IMR-90 (cell line): ENCODE data around the gene NLGN2. TPM values are rescaled to one million over a fixed set of nuclear protein-coding genes. Genes with fewer than 3 reads are reported as not detected.

Experiments used
- ATAC-seq: fragments of 200-7000 bp; cut with Tn5 transposase; 2 replicates; pipeline ENCODE4 v1.9.1; 2020; ENCODE audit warnings: low read depth, mild to moderate bottlenecking, moderate library complexity
- BruUV-seq: library from RNA; stranded (reverse); fragments of 400-500 nt; replicated peaks from 2 replicates; lab custom pipeline; 2021; lab: Mats Ljungman, UMichigan
- CTCF ChIA-PET: fragments of 300-600 bp; formaldehyde crosslinking; extraction: SDS; loops from one replicate; lab custom pipeline; 2021; ENCODE audit warnings: antibody characterized with exemption; lab: Yijun Ruan, JAX
- POLR2A ChIA-PET: fragments of 300-600 bp; sonication (Branson Sonifier 250); formaldehyde crosslinking; loops from one replicate; lab custom pipeline; 2022; ENCODE audit warnings: antibody characterized with exemption; ENCODE audit not compliant: unreplicated experiment; lab: Charles Lee
- DNase-seq: peaks from one replicate; pipeline ENCODE4 v3.0.0; 2013
- H2AFZ ChIP-seq: replicated peaks from 2 replicates; pipeline ENCODE3; 2013; ENCODE audit warnings: low read length, mild to moderate bottlenecking; ENCODE audit not compliant: poor library complexity
- H2AK5ac ChIP-seq: 2 replicates; pipeline ENCODE4 v1.6.1; 2013; ENCODE audit warnings: low read depth, low read length, inconsistent platforms
- H2AK9ac ChIP-seq: replicated peaks from 2 replicates; pipeline ENCODE3; 2013; ENCODE audit warnings: mild to moderate bottlenecking, low read depth, low read length, moderate library complexity; ENCODE audit not compliant: poor library complexity
- H2BK120ac ChIP-seq: 2 replicates; pipeline ENCODE4 v1.6.1; 2013; ENCODE audit warnings: low read depth, low read length, inconsistent platforms
- H2BK15ac ChIP-seq: 3 replicates; pipeline ENCODE4 v1.6.1; 2013; ENCODE audit warnings: low read depth, low read length, inconsistent platforms
- H2BK20ac ChIP-seq: 2 replicates; pipeline ENCODE4 v1.6.1; 2013; ENCODE audit warnings: low read depth, mild to moderate bottlenecking, inconsistent platforms, low read length, moderate library complexity
- H2BK5ac ChIP-seq: 2 replicates; pipeline ENCODE4 v1.6.1; 2013; ENCODE audit warnings: mild to moderate bottlenecking, low read depth, low read length, inconsistent platforms; ENCODE audit not compliant: poor library complexity, severe bottlenecking
- H3K14ac ChIP-seq: replicated peaks from 2 replicates; pipeline ENCODE4 v1.6.1; 2013; ENCODE audit warnings: low read depth, low read length, inconsistent platforms
- H3K18ac ChIP-seq: 2 replicates; pipeline ENCODE4 v1.6.1; 2013; ENCODE audit warnings: low read depth, low read length, control low read depth
- H3K23ac ChIP-seq: 2 replicates; pipeline ENCODE4 v1.6.1; 2013; ENCODE audit warnings: low read depth, low read length, inconsistent platforms
- H3K27ac ChIP-seq: 2 replicates; pipeline ENCODE4 v1.5.1; 2013; ENCODE audit warnings: mild to moderate bottlenecking, control low read depth, low read length; ENCODE audit not compliant: insufficient read depth
- H3K27me3 ChIP-seq: 2 replicates; pipeline ENCODE4 v1.6.1; 2013; ENCODE audit warnings: low read length; ENCODE audit not compliant: control insufficient read depth, insufficient read depth
- H3K36me3 ChIP-seq: 2 replicates; pipeline ENCODE4 v1.6.1; 2013; ENCODE audit warnings: low read length, mixed read lengths; ENCODE audit not compliant: control insufficient read depth, insufficient read depth
- H3K4ac ChIP-seq: 2 replicates; pipeline ENCODE4 v1.6.1; 2013; ENCODE audit warnings: low read depth, low read length, inconsistent platforms
- H3K4me1 ChIP-seq: 2 replicates; pipeline ENCODE4 v1.6.1; 2013; ENCODE audit warnings: low read length, mixed read lengths; ENCODE audit not compliant: control insufficient read depth, insufficient read depth
- H3K4me2 ChIP-seq: 2 replicates; pipeline ENCODE4 v1.6.1; 2013; ENCODE audit warnings: low read depth, mild to moderate bottlenecking, control low read depth, low read length, moderate library complexity
- H3K4me3 ChIP-seq: 2 replicates; pipeline ENCODE4 v1.5.1; 2013; ENCODE audit warnings: low read depth, mild to moderate bottlenecking, control low read depth, low read length, moderate library complexity; ENCODE audit not compliant: insufficient read depth
- H3K56ac ChIP-seq: 2 replicates; pipeline ENCODE4 v1.6.1; 2013; ENCODE audit warnings: low read length, inconsistent platforms; ENCODE audit not compliant: insufficient read depth; ENCODE audit errors: extremely low read depth
- H3K79me1 ChIP-seq, 2 experiments: 2 replicates each; pipeline ENCODE4 v1.6.1; 2013; ENCODE audit warnings: low read length in 2 of 2, inconsistent platforms in 1 of 2, low read depth in 1 of 2
- H3K9ac ChIP-seq: 2 replicates; pipeline ENCODE4 v1.6.1; 2013; ENCODE audit warnings: low read depth, low read length, control low read depth
- H3K9me1 ChIP-seq: 2 replicates; pipeline ENCODE4 v1.6.1; 2013; ENCODE audit warnings: low read length, inconsistent platforms; ENCODE audit not compliant: insufficient read depth
- H3K9me3 ChIP-seq: 2 replicates; pipeline ENCODE4 v1.6.1; 2013; ENCODE audit warnings: low read length; ENCODE audit not compliant: control insufficient read depth, insufficient read depth
- H4K20me1 ChIP-seq: 2 replicates; pipeline ENCODE4 v1.6.1; 2013; ENCODE audit warnings: low read length, inconsistent platforms; ENCODE audit not compliant: insufficient read depth
- H4K5ac ChIP-seq: 2 replicates; pipeline ENCODE4 v1.6.1; 2013; ENCODE audit warnings: mild to moderate bottlenecking, low read depth, low read length, control low read depth
- H4K8ac ChIP-seq, 2 experiments: 2 replicates each; pipeline ENCODE4 v1.6.1; 2013; ENCODE audit warnings: low read depth in 2 of 2, low read length in 2 of 2, control low read depth in 1 of 2, inconsistent platforms in 1 of 2
- H4K91ac ChIP-seq: 2 replicates; pipeline ENCODE4 v1.6.1; 2013; ENCODE audit warnings: low read depth, low read length, inconsistent platforms; ENCODE audit not compliant: insufficient read depth
- BHLHE40 ChIP-seq: fragments of 150-350 bp; IDR thresholded peaks from 2 replicates; pipeline ENCODE4 v1.6.1; 2016; ENCODE audit warnings: mild to moderate bottlenecking, low read depth, low read length
- CEBPB ChIP-seq: IDR thresholded peaks from 2 replicates; pipeline ENCODE4 v1.6.1; 2012; ENCODE audit warnings: low read depth, low read length, improper control_type of control experiment
- CHD1 ChIP-seq: IDR thresholded peaks from 2 replicates; pipeline ENCODE4 v1.6.1; 2012; ENCODE audit warnings: low read depth, low read length, improper control_type of control experiment
- MAFK ChIP-seq: IDR thresholded peaks from 2 replicates; pipeline ENCODE4 v1.6.1; 2012; ENCODE audit warnings: low read depth, low read length, improper control_type of control experiment
- MAZ ChIP-seq: IDR thresholded peaks from 2 replicates; pipeline ENCODE4 v1.6.1; 2012; ENCODE audit warnings: low read depth, mild to moderate bottlenecking, low read length, improper control_type of control experiment, moderate library complexity, borderline replicate concordance
- MXI1 ChIP-seq: IDR thresholded peaks from 2 replicates; pipeline ENCODE4 v1.6.1; 2012; ENCODE audit warnings: low read depth, mild to moderate bottlenecking, low read length, moderate library complexity, borderline replicate concordance
- POLR2A ChIP-seq: IDR thresholded peaks from 2 replicates; pipeline ENCODE4 v1.6.1; 2012; ENCODE audit warnings: mild to moderate bottlenecking, low read depth, low read length
- RAD21 ChIP-seq: IDR thresholded peaks from 2 replicates; pipeline ENCODE4 v1.6.1; 2012; ENCODE audit warnings: low read length, improper control_type of control experiment
- RCOR1 ChIP-seq: IDR thresholded peaks from 2 replicates; pipeline ENCODE4 v1.6.1; 2012; ENCODE audit warnings: mild to moderate bottlenecking, low read length, improper control_type of control experiment; ENCODE audit not compliant: insufficient replicate concordance
- RFX5 ChIP-seq: IDR thresholded peaks from 2 replicates; pipeline ENCODE4 v1.8.0; 2012; ENCODE audit warnings: low read depth, mild to moderate bottlenecking, low read length, moderate library complexity
- SMC3 ChIP-seq: fragments of 150-350 bp; IDR thresholded peaks from 2 replicates; pipeline ENCODE4 v1.6.1; 2016; ENCODE audit warnings: low read depth, mild to moderate bottlenecking, antibody characterized with exemption, low read length, moderate library complexity
- WGBS, 2 experiments: methylation state at CpG; one replicate each; pipeline versions ENCODE4 v1.1.5 to v1.1.7; 2013; ENCODE audit warnings: missing lambda C conversion rate in 2 of 2; ENCODE audit not compliant: insufficient read length in 1 of 2; ENCODE audit errors: extremely low coverage in 2 of 2; 5-methylcytosine and 5-hydroxymethylcytosine counted together
- dilution Hi-C: fragments of 300-500 bp; cut with HindIII; formaldehyde crosslinking; loops from one replicate; pipeline ENCODE4 v1.14.3; 2018; ENCODE audit warnings: low sequenced_read_pairs; ENCODE audit not compliant: unreplicated experiment
- in situ Hi-C: fragments of 300-500 bp; cut with MboI; formaldehyde crosslinking; loops from 3 replicates; pipeline ENCODE4 v1.14.3; 2019; ENCODE audit warnings: low sequenced_read_pairs, inconsistent platforms, mixed read lengths
- intact Hi-C: fragments of 100-400 bp; cut with micrococcal nuclease; formaldehyde crosslinking; loops from 2 replicates; pipeline ENCODE4 v1.10.0; 2022
- polyA plus RNA-seq, 3 experiments: library from polyadenylated mRNA; depleted of rRNA; stranded (reverse); fragments of >200 nt; gene quantifications; 2 replicates each; pipeline ENCODE4 v1.2.3, GENCODE V29; 2012; ENCODE audit warnings: low replicate concordance in 1 of 3
- total RNA-seq: library from RNA; depleted of rRNA; stranded (reverse); fragments of >200 nt; gene quantifications from 2 replicates; pipeline ENCODE4 v1.2.3, GENCODE V29; 2012
- TF ChIP-seq, protein P1 (sequence below): conservative IDR thresholded peaks from 2 replicates; pipeline ENCODE4 v1.5.1; 2012; ENCODE audit warnings: mild to moderate bottlenecking, low read depth, low read length, improper control_type of control experiment

Gene NLGN2
- total and polyA plus RNA-seq, 2 of the 4 experiments (the other 2 are of a cell fraction), result 1.8 to 38.1 TPM

DNA sequence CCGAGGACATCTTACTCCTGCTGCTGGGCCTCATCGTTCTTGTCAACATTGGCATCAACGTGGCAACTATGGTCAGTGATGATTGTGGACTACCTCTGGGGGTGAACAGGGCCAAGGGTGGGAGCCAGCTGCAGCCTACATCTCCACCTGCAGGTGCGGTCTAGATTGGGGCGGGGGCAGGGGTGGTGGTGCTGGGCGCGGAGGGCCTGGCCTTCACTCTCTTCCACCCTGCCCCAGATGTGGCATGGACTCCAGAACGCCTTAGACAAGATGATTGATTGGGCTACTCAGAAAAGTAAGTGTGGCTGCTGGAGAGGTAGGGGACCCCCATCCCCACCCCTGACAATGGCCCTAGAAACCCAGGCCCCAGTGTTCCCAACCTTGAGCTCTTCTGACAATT lies 18.1 kb downstream of the NLGN2 start:
- Histone ChIP-seq H4K5ac (no peak overlapping the region), H3K4me1 (no peaks in the 10 kb centered on the region), H2AK9ac (no peak overlapping the region), H2BK15ac (no peak overlapping the region), H4K8ac (no peak overlapping the region), H3K9me3 (no peaks in the 10 kb centered on the region), H2BK5ac (no peak overlapping the region), H3K18ac (no peak overlapping the region), H3K23ac (no peak overlapping the region), H3K27ac (no peak overlapping the region), H3K14ac (no peak overlapping the region), H3K4me2 (no peak overlapping the region), H3K9me1 (0 out of 2 replicates have a peak, but pooled peaks cover 3% of the 10 kb centered on the region), H3K79me1 (no peaks in the 10 kb centered on the region), H4K91ac (no peak overlapping the region), H3K36me3 (no peaks in the 10 kb centered on the region), H4K20me1 (no peaks in the 10 kb centered on the region), H3K4me3 (no peak overlapping the region), H2AK5ac (no peak overlapping the region), H3K27me3 (peaks cover 2% of the 10 kb centered on the region; the same call in 1 of the 2 replicates), H2AFZ (no peak overlapping the region), H2BK120ac (no peak overlapping the region), H2BK20ac (no peak overlapping the region), H3K4ac (no peak overlapping the region), H3K9ac (no peak overlapping the region), H3K56ac (no peak overlapping the region)
- CTCF ChIA-PET, result interaction anchor here (1.0 kb wide), 1 partner anchor 11 kb away, joined by 4 read pairs; no protein-coding TSS in a partner anchor
- WGBS, 2 experiments, result no CpG with 5 or more reads among the region's 8 CpGs
- ATAC-seq (no peak), DNase-seq (no peak)
- TF ChIP-seq RFX5, result no peak
- TF ChIP-seq MAFK, result no peak
- TF ChIP-seq MXI1, result no peak
- TF ChIP-seq CEBPB, result no peak
- no peak for TF ChIP-seq RAD21
- TF ChIP-seq CHD1, result no peak
- TF ChIP-seq SMC3, result no peak
- no peak for TF ChIP-seq BHLHE40
- TF ChIP-seq, protein P1, sequence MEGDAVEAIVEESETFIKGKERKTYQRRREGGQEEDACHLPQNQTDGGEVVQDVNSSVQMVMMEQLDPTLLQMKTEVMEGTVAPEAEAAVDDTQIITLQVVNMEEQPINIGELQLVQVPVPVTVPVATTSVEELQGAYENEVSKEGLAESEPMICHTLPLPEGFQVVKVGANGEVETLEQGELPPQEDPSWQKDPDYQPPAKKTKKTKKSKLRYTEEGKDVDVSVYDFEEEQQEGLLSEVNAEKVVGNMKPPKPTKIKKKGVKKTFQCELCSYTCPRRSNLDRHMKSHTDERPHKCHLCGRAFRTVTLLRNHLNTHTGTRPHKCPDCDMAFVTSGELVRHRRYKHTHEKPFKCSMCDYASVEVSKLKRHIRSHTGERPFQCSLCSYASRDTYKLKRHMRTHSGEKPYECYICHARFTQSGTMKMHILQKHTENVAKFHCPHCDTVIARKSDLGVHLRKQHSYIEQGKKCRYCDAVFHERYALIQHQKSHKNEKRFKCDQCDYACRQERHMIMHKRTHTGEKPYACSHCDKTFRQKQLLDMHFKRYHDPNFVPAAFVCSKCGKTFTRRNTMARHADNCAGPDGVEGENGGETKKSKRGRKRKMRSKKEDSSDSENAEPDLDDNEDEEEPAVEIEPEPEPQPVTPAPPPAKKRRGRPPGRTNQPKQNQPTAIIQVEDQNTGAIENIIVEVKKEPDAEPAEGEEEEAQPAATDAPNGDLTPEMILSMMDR, result no peak
- TF ChIP-seq POLR2A, result no peak
- TF ChIP-seq MAZ, result no peak
- no peak for TF ChIP-seq RCOR1
- dilution Hi-C loops, result no loop called here
- intact Hi-C loops, result no loop called here
- BruUV-seq, result no TSS peak
- POLR2A ChIA-PET, result interaction anchor here (0.6 kb wide), 1 partner anchor 74 kb away, joined by 3 read pairs; no protein-coding TSS in a partner anchor
- in situ Hi-C loops, result no loop called here
